HG02981 (cell line): ENCODE data around the gene TPMT.

Experiments
- ATAC-seq: cut with Tn5 transposase; IDR thresholded peaks from one replicate; pipeline ENCODE4 v1.9.1; 2021; ENCODE audit warnings: mild to moderate bottlenecking, moderate library complexity; ENCODE audit not compliant: unreplicated experiment

TPMT gene

GRCh38 chr6:18118330-18118729 is 36.5 kb downstream of the TPMT start:
- no peak for ATAC-seq

GRCh38 chr6:18117136-18117535 is 37.7 kb downstream of the TPMT start:
- no peak for ATAC-seq

- ATAC-seq: no peak
Observed at GRCh38 chr6:18115356-18115755, 39.5 kb downstream of the TPMT start.

- ATAC-seq: no peak
Observed at GRCh38 chr6:18110162-18110561, 44.7 kb downstream of the TPMT start.

GRCh38 chr6:18107061-18107460 is 47.8 kb downstream of the TPMT start:
- no peak for ATAC-seq

- no peak for ATAC-seq
Observed at GRCh38 chr6:18102783-18103509, 51.9 kb downstream of the TPMT start.

- no peak for ATAC-seq
Observed at GRCh38 chr6:18101873-18102272, 53.0 kb downstream of the TPMT start.

- ATAC-seq: no peak
Observed at GRCh38 chr6:18101271-18101670, 53.6 kb downstream of the TPMT start.

GRCh38 chr6:18100296-18100695 is 54.6 kb downstream of the TPMT start:
- no peak for ATAC-seq

- no peak for ATAC-seq
Observed at GRCh38 chr6:18099511-18099910, 55.4 kb downstream of the TPMT start.

- no peak for ATAC-seq
Observed at GRCh38 chr6:18096423-18096822, 58.5 kb downstream of the TPMT start.

GRCh38 chr6:18091382-18091781 is 63.5 kb downstream of the TPMT start:
- no peak for ATAC-seq

GRCh38 chr6:18090349-18090786 is 64.5 kb downstream of the TPMT start:
- no peak for ATAC-seq

- ATAC-seq: no peak
Observed at GRCh38 chr6:18088419-18089296, 66.2 kb downstream of the TPMT start.

GRCh38 chr6:18087396-18088165 is 67.3 kb downstream of the TPMT start:
- no peak for ATAC-seq

GRCh38 chr6:18081025-18081668 is 73.7 kb downstream of the TPMT start:
- no peak for ATAC-seq

GRCh38 chr6:18080544-18080943 is 74.3 kb downstream of the TPMT start:
- no peak for ATAC-seq

- ATAC-seq: no peak
Observed at GRCh38 chr6:18078866-18079265, 76.0 kb downstream of the TPMT start.
